Stimulated activated naive CD4-positive, alpha-beta T cell treated with Interleukin-2 at 50 U/mL for 16 hours (primary cell): Measurements from ENCODE around the gene NUDT12.

ENCODE experiments used
- DNase-seq: peaks from one replicate; lab custom pipeline; 2025; lab: John Stamatoyannopoulos, UW

The NUDT12 gene

DNA sequence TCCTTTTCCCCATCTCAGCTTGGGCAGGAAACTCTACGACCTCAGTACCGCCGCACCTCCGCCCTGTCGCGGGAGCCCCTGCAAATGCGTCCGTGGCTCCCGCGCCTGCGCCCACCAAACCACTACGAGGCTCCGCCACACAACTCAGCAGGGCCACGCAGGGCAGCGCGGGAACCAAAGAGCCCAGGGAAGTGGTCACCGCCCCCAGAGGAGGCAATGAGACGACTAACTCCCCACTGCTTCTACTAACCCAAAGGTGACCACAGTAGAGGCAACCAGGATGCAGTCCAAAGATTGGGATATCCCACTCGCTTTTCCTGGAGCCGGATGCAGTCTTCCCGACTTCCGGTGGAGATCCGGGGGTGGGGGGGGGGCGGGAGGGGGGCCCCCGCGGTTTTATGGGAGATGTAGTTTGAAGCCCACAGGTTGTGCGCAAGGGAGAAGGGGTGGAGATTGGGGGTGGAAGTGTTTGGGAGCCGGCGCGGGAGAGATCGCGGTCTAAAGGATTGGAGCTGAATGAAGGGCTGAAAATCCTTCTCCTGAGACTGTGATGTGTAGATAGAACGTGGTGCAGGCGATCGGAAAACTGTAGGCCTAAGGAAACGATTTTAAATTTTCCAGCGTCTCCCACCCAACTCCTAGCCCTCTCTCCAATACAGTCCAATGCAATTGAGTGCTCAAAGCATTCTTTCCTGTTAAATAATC lies at the start of gene NUDT12:
TSS of gene NUDT12 (minus strand) at position 337 of the 705 bp plus-strand sequence. CDS start 2,541 bp downstream, outside the sequence.
- peak; percentile 13 for DNase-seq

- no peak for DNase-seq
Observed at GRCh38 chr5:103607346-103607745, 44.8 kb upstream of the NUDT12 start.

DNA sequence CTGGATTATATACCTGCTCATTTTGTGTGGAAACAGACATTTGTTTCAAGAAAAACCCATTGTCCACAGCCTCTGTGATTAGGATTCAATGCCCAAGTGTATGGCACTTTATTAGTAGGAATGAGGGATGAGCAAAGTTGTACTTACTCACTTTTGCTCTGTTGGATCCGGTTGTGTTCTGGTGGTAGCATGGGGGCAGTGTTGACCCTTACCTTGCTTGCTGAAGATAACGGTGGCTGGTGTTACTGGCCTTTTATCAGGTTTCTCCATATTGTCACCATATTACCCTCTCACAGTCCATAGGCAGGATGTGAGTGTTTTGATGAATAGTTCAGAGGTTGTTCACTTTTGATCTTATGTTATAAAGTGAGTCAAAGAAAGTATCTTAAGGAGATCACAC lies 42.7 kb upstream of the NUDT12 start:
- no peak for DNase-seq

- DNase-seq: no peak
Observed at GRCh38 chr5:103602438-103602837, 39.8 kb upstream of the NUDT12 start.

GRCh38 chr5:103601314-103601713 lies 38.7 kb upstream of the NUDT12 start:
- no peak for DNase-seq

- no peak for DNase-seq
Observed at GRCh38 chr5:103600086-103600485, 37.5 kb upstream of the NUDT12 start.

GRCh38 chr5:103598997-103599566 lies 36.5 kb upstream of the NUDT12 start:
- DNase-seq: no peak

DNA sequence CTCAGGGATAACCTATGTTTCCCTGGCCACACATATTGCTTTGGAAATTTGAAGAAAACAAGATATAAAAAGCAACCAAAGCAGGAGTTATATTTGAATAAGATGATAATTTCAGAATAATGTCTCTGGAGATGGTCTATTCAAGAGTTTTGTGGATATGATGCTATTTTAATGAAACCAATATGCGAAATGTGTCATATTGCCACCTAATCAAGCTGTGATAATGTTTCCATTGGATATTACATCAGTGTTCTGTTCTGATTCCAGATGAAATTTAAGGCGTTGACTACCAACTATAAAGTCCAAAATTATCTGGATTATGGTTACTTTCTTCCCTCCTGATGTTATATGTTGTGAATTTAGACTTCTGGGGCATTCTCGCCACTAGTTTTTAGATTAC lies 27.6 kb upstream of the NUDT12 start:
- no peak for DNase-seq

DNA sequence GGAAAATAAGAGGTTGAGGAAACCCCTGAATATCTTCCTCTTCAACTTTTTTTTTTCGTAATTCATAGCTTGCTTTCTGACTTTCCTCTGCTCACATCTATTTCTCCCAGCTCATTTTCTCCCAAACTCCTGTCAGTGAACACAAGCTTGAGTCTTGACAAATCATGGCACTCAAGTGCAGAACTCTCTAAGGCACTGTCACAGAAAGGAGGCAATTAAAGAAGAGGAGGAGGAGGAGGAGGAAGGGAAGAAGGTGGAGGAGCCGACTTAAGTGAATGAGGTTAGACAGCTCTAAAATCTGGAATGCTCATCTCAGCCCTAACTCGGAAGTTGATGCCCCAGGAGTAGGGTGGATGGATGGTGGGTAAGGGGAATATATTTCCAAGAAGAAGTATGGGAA lies 27.2 kb upstream of the NUDT12 start:
- no peak for DNase-seq

GRCh38 chr5:103589357-103589756 lies 26.8 kb upstream of the NUDT12 start:
- no peak for DNase-seq

DNA sequence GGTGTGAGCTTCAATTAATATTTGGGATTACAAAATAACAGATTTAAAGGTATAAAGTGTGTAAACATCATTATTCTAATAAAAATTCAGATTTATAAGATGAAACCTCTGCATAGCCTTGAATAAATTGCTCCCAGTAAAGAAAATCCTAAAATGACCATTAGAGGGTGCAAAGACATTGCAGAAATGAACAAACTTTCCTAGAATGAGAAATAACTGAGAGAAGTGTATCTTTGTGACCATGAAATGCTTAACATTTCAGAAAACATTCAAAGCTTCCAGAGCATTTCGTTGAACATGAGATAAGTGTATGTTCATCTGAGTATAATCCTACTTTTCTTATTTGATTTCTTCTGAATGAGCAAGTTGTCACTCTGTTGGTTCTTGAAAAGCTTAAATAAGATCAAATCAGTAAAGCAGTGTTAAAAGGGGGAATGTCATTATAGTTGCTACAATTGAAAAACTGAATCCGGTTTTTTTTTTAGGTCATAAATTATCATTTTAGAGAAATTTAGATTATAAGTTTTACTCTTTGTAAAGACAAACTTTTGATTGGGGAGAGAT lies 24.7 kb upstream of the NUDT12 start:
- DNase-seq: no peak

- no peak for DNase-seq
Observed at GRCh38 chr5:103582364-103582763, 19.8 kb upstream of the NUDT12 start.

- DNase-seq: no peak
Observed at GRCh38 chr5:103573411-103573810, 10.8 kb upstream of the NUDT12 start.

GRCh38 chr5:103572454-103572853 lies 9.9 kb upstream of the NUDT12 start:
- DNase-seq: no peak

GRCh38 chr5:103571730-103572129 lies 9.1 kb upstream of the NUDT12 start:
- DNase-seq: no peak

DNA sequence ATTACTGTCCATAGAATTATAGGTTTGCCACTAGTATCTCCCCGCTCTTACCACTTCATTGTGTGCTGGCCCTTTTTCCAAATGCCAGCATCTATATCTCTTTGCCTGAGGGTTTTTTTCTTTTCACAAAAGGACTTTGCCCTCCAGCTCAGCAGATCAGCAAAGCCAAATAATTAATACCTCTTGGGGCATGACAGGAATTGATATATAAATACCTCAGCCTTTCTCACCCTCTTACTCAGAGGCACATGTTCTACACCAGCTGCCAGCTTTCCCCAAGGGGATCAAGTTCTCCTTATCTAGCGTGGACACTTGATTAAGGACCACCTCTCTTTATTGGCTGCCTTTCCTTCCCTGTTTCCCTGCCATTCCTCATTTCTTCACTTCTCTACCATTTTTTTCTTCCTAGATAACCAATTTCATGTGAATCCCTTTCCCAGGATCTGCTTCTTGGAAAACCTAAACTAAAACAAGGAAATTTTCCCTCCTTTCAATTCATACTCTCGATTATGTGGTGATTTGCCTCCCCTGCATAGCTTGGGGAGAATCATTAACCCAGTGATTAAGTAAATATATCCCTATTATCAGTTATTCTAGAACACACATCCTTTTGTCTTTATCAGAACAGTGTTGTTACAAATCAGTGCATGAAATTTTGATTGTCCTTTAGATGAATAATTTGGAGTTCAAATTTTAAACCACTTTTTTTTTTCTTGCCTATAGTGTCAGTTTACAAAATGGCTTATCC lies 6.9 kb upstream of the NUDT12 start:
- DNase-seq: no peak

DNA sequence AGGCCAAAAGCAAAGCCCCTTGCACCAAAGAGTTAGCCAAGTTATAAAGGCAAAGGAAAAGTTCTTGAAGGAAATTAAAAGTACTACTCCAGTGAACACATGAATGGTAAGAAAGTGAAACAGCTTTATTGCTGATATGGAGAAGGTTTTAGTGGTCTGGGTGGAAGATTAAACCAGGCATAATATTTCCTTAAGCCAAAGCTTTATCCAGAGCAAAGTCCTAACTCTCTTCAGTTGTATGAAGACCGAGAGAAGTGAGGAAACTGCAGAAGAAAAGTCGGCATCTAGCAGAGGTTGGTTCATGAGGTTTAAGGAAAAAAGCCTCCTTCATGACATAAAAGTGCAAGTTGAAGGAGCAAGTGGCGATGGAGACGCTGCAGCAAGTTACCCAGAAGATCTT lies 3.1 kb upstream of the NUDT12 start:
- DNase-seq: no peak

DNA sequence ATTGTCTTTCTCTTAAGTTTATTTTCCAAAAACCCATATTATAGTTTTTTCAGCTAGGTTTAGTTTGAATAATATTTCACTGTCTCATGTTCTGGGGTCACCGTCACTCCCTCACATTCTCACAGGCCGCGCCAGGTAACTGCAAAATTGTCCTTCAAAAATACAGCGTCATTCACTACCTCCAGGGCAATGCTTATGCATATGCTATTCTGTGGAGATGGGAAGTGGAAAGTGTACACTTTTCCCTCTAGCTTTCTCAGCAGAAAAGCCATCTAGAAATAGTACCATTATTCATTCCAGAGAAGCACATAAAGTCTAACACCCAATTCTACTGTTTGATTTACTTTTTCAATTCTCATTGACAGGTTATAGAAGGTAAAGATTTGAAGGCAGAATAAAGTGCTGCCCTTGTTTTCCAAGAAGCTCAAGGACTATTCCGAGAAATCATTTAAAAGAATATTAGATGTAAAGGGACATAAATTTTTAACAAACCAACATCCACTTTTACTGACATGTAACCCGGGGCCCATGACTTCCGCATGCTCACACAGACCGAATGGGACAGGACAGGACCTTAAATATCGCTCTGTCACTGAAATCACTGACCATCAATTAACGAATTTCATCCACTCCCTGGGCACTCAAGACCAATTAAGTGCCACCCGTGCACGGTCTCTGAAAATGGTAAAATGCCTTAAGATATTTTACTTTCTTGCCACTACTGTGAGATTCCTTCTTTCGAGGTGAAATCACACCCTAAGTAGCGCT lies 720 bp downstream of the NUDT12 start:
- DNase-seq: no peak

DNA sequence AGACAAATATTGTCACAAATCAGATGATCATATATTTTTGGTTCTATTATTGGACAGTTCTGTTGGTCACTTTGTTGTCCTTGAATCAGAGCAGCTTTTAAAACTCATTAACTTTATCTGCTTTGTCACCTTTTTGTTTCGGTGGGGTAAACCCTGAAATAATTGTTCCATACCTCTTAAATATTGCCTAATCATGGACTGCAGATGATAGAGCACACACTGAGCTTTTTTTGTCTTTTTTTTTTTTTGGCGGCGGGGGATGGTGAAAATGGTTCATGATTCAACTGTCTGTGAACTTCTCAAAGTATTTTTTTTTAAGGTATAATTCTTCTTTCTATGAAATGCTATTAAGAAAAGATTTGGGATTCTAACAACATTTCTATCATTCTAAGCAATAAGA lies 1.8 kb downstream of the NUDT12 start:
- DNase-seq: no peak

DNA sequence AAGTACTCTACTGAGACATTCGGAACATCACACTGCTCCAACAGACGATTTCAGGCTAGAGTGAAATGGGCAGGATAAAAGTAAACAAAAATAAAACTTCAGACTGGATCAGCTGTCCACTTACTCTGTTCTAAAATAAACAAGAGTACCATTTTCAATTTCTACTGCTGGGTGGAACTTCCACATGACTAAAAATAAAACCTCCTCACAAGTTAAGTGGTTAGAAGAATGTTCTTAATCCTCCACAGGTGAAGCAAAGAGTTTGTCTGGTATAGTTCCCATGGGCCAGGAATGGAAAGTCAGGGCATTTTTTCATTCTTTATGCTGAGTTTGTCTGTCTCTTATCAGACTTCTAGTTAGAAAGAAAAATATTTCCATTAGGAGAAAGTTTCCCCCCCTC lies 15.7 kb downstream of the NUDT12 start:
- no peak for DNase-seq

- no peak for DNase-seq
Observed at GRCh38 chr5:103542441-103542840, 20.1 kb downstream of the NUDT12 start.

DNA sequence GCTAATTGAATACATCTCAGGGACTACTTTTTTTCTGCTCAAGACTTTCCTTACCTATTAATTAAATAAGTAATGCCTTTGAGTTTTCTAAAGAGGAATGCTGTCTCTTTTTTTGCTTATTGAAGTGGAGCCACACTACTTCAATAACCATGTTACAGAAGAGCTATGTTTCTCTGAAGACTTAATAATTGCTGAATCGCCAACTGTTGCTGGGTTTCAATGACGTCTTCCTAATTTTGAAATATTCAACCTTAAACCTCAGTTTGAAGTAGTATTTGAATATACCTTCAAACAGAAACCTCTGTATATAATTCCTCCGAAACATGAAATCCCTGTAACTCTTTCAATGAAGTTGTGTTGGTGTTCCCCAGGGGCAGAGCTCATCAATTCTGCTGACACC lies 21.0 kb downstream of the NUDT12 start:
- no peak for DNase-seq
